Activated CD4-positive, alpha-beta T cell treated with anti-CD3 and anti-CD28 coated beads, Interleukin-10, Interleukin-2, amounts not matched to agents 100 ng/mL and 50 ng/mL, durations not matched to agents 16 hours and 8 hours (primary cell): ENCODE results near the gene RPS27.
A peak's percentile ranks its signal among the peaks of the same experiment; 100 is the strongest.
"Not testable (repeated sequence)": the region's sequence is repeated elsewhere in the genome, so short reads cannot be mapped to it uniquely, and the experiment has no call there.

Experiments used
- DNase-seq: peaks from one replicate; pipeline ENCODE4 v3.0.0-alpha.2; 2020

RPS27 gene

GRCh38 chr1:153962088-153963029, 28.2 kb upstream of the RPS27 start:
- DNase-seq, result no peak

GRCh38 chr1:153963030-153963849, 27.3 kb upstream of the RPS27 start, which contains the start of gene SLC39A1:
SLC39A1 (minus strand) TSS chr1:153963537; CDS start chr1:153962715, 822 bp downstream.
- DNase-seq, result peak; percentile 98

- no peak for DNase-seq
These were observed 26.7 kb upstream of the RPS27 start for GRCh38 chr1:153963850-153964331.

GRCh38 chr1:153967107-153967999, 23.2 kb upstream of the RPS27 start, which contains the start of gene CREB3L4:
CREB3L4 (plus strand) TSS chr1:153967902; CDS start chr1:153968526, 624 bp downstream.
- DNase-seq, result peak; percentile 95

- DNase-seq, result no peak
These were observed 22.6 kb upstream of the RPS27 start for GRCh38 chr1:153968000-153968363.

- no peak for DNase-seq
These were observed 22.2 kb upstream of the RPS27 start for GRCh38 chr1:153968408-153968807.

GRCh38 chr1:153968972-153969371, 21.6 kb upstream of the RPS27 start:
- no peak for DNase-seq

- DNase-seq, result no peak
These were observed 20.2 kb upstream of the RPS27 start for GRCh38 chr1:153970346-153970745.

- DNase-seq, result no peak
These were observed 17.5 kb upstream of the RPS27 start for GRCh38 chr1:153973071-153973470.

- no peak for DNase-seq
These were observed 17.0 kb upstream of the RPS27 start for GRCh38 chr1:153973525-153973924.

GRCh38 chr1:153976819-153977249, 13.7 kb upstream of the RPS27 start:
- DNase-seq, result no peak

- peak; percentile 91 for DNase-seq
These were observed 13.0 kb upstream of the RPS27 start, which contains the start of gene JTB for GRCh38 chr1:153977250-153978240. JTB (minus strand) TSS chr1:153977674; CDS start chr1:153977252, 422 bp downstream.

GRCh38 chr1:153978274-153978909, 12.2 kb upstream of the RPS27 start:
- no peak for DNase-seq

- DNase-seq, result not testable (repeated sequence)
These were observed 11.5 kb upstream of the RPS27 start for GRCh38 chr1:153979091-153979490.

GRCh38 chr1:153981735-153982134, 8.8 kb upstream of the RPS27 start:
- DNase-seq, result not testable (repeated sequence)

GRCh38 chr1:153984123-153984894, 6.3 kb upstream of the RPS27 start:
- DNase-seq, result no peak

- DNase-seq, result peak; percentile 48
These were observed 5.1 kb upstream of the RPS27 start for GRCh38 chr1:153985341-153985912.

- no peak for DNase-seq
These were observed 4.4 kb upstream of the RPS27 start, which contains the start of gene RAB13 for GRCh38 chr1:153985941-153986761. RAB13 (minus strand) TSS chr1:153986339; CDS start chr1:153986236, 103 bp downstream.
